Activated CD4-positive, alpha-beta T cell treated with anti-CD3 and anti-CD28 coated beads, Interleukin-2, amount 10 ng/mL, durations not matched to agents 24 days and 14 days (primary cell): ENCODE data around the gene CCDC201. TPM values are rescaled to one million over a fixed set of nuclear protein-coding genes. Genes with fewer than 3 reads are reported as not detected.

Experiments
- DNase-seq: peaks from one replicate; pipeline ENCODE4 v3.0.0; 2022
- H3K27ac Mint-ChIP-seq: one replicate; pipeline ENCODE4 v1.8.0; 2022; ENCODE audit warnings: mild to moderate bottlenecking, mixed read lengths
- H3K27me3 Mint-ChIP-seq: one replicate; pipeline ENCODE4 v1.8.0; 2022; ENCODE audit warnings: mixed read lengths
- H3K36me3 Mint-ChIP-seq: one replicate; pipeline ENCODE4 v1.8.0; 2022; ENCODE audit warnings: low read depth, mild to moderate bottlenecking, mixed read lengths
- H3K4me1 Mint-ChIP-seq: one replicate; pipeline ENCODE4 v1.8.0; 2021; ENCODE audit warnings: mixed read lengths
- H3K4me3 Mint-ChIP-seq: one replicate; pipeline ENCODE4 v1.8.0; 2022; ENCODE audit warnings: mild to moderate bottlenecking, moderate library complexity, mixed read lengths
- H3K9me3 Mint-ChIP-seq: one replicate; pipeline ENCODE4 v1.8.0; 2021; ENCODE audit warnings: mixed read lengths
- intact Hi-C: fragments of 100-400 bp; cut with micrococcal nuclease; formaldehyde crosslinking; loops from one replicate; pipeline ENCODE4 v1.15.1; 2023
- total RNA-seq: library from RNA; stranded (reverse); gene quantifications from 2 replicates; pipeline ENCODE4 v1.2.3, GENCODE V29; 2022

CCDC201 gene
- total RNA-seq, 1 donor from 2014 or later = not detected

DNA sequence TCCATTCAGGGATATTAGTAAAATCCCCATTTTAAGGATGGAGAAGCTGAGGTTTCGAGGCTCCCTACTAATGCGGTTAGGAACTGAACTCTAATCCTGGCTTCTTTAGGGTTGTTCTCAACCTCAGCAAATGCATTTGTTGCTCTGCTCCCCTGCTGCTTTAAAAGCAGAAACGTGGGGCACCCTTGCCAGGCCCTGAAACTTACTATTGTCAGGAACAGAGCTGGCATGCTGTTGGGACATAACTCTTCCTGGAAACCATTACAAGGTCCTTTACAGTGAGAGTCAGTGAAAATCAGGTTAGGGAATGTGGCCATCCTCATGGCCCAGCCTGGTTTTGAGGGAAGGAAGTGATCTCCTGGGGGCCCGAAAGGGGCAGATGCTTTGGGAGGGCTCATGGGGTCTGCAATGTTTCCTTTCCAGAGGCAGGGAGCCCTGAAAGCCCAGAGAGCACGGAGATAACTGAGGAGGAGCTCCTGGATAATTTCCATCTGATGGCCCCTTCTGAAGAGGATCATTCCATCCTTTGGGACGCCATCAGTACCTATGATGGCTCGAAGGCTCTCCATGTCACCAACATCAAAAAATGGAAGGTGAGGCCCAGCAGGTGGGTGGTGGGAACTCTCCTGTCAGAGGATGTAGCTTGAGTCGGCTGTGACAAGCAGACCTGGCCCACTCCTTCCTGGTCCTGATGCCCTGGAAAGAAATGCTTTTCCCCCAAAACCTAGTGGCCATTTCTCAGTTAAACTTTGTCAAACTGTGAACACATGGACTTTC, 17.4 kb upstream of the CCDC201 start:
- Mint-ChIP-seq H3K27ac (no peak overlapping the region), H3K9me3 (no peaks in the 10 kb centered on the region), H3K4me3 (no peak overlapping the region), H3K27me3 (peaks cover 46% of the 10 kb centered on the region), H3K36me3 (no peaks in the 10 kb centered on the region), H3K4me1 (no peaks in the 10 kb centered on the region)
- intact Hi-C loops = loop anchor here (5.0 kb wide), 1 partner anchor 1197 kb away; no protein-coding TSS in a partner anchor
- no peak for DNase-seq

DNA sequence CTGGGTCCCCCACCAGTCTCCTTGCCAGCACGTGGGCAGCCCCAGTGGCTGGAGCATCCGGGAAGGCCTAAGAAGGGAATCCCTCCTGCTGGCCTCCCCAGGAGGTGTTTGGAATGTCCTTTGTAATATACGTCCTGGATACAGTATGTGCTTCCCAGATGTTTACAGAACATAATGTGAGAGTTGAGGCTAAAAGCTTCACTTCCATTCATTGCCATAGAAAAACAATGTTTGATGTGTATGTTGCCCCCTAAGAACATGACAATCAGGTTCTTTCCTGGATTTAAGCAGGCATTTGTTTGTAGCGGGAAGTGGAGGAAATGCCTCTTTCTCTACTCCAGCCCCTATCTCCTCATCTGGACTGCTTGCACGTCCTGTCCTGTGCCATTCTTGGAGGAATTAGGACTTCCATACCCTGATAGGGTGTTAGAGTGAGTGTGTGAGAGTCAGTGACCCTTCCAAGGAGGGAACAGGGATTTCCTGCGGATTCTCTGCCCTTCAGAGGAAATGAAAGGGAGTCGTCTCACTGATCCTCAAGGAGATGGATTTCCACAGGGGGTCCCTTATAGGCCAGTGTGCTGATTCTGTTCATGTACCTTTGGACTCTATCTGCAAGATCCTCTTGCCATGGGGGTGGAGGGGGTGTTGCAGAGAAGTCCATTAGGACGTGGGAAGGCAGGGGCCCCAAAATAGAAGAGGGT, 16.6 kb upstream of the CCDC201 start:
- DNase-seq = no peak
- H3K4me3 Mint-ChIP-seq = no peak overlapping the region
- no peaks in the 10 kb centered on the region for H3K36me3 Mint-ChIP-seq
- no peak overlapping the region for H3K27ac Mint-ChIP-seq
- no peaks in the 10 kb centered on the region for H3K4me1 Mint-ChIP-seq
- intact Hi-C loops = loop anchor here (5.0 kb wide), 1 partner anchor 1198 kb away; no protein-coding TSS in a partner anchor
- H3K27me3 Mint-ChIP-seq = peaks cover 50% of the 10 kb centered on the region
- no peaks in the 10 kb centered on the region for H3K9me3 Mint-ChIP-seq

DNA sequence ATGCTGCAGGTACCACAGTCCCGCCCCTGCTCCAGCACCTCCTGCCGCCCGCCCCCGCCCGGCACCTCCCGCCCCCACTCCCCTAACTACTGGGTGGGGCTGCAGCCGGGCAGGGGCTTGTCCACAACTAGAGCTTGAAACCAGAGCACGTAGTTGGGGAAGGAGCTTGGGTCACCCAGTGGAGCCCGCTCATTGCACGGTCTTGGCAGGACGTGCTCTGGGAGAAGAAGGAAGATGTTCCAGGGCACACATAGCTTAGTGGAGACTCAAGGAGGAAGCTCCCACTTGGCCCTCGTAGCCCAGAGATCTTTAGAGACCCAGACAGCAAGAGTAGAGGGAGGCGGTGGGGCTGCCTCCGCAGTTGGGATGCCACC, 16.1 kb upstream of the CCDC201 start:
- no peak overlapping the region for H3K27ac Mint-ChIP-seq
- no peak for DNase-seq
- no peaks in the 10 kb centered on the region for H3K4me1 Mint-ChIP-seq
- no peaks in the 10 kb centered on the region for H3K9me3 Mint-ChIP-seq
- no peak overlapping the region for H3K4me3 Mint-ChIP-seq
- no peaks in the 10 kb centered on the region for H3K36me3 Mint-ChIP-seq
- peaks cover 50% of the 10 kb centered on the region for H3K27me3 Mint-ChIP-seq
- intact Hi-C loops = no loop called here

DNA sequence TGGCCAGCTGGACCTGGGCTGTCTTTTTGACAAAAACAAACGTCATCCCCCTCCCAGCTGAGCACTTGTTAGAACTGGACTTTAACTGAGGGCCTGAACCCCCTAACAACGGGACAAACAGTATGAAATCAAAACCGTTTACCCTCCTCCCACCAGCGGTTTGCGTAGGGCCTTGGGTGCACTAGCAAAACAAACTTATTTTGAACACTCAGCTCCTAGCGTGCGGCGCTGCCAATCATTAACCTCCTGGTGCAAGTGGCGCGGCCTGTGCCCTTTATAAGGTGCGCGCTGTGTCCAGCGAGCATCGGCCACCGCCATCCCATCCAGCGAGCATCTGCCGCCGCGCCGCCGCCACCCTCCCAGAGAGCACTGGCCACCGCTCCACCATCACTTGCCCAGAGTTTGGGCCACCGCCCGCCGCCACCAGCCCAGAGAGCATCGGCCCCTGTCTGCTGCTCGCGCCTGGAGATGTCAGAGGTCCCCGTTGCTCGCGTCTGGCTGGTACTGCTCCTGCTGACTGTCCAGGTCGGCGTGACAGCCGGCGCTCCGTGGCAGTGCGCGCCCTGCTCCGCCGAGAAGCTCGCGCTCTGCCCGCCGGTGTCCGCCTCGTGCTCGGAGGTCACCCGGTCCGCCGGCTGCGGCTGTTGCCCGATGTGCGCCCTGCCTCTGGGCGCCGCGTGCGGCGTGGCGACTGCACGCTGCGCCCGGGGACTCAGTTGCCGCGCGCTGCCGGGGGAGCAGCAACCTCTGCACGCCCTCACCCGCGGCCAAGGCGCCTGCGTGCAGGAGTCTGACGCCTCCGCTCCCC, 15.5 kb upstream of the CCDC201 start, which contains the start of gene IGFBP1:
Gene IGFBP1 (plus strand): TSS at position 304 of the 808 bp plus-strand sequence. CDS start 165 bp downstream, at position 469.
- DNase-seq = no peak
- Mint-ChIP-seq H3K27ac (no peak within 1 kb of the TSS), H3K9me3 (no peaks in the 10 kb centered on the region), H3K4me1 (no peaks in the 10 kb centered on the region), H3K36me3 (no peaks in the 10 kb centered on the region), H3K4me3 (no peak within 1 kb of the TSS), H3K27me3 (peaks cover 47% of the 10 kb centered on the region)
- intact Hi-C loops = no loop called here

DNA sequence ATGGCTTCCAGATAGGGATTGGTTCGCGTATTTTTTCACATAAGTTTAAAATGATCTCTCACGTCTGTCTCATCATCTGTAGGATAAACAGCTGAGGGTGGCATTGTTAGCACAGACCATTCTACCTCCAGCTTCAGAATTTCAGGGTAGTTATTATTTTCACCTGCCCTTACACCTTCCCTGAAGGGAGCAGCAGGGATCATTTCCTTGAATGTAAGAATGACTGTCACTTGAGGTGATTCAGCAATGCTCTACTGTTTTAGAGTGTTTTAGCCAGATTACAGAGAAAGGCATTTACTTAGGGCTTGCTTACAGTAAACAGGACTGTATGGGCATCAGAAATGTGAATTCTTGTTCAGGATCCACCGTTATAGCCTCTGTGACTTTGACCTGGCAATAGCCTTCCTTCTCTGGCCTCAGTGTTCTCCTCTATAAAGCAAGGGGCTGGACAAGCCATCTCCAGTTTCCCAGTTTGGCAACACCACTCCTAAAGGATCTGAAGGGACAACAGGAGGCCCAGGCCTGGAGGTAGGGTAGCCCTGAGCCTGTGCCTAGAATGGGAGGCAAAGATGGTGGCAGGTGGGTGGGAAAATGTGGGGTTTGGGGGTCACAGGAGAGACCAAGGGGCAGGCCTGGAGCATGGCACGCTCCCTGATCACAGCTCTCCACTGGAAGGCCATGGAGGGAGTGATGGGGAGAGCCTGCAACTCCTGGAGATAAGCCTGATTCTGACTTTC, 14.2 kb upstream of the CCDC201 start:
- intact Hi-C loops = no loop called here
- Mint-ChIP-seq H3K4me3 (no peak overlapping the region), H3K27ac (no peak overlapping the region), H3K4me1 (no peaks in the 10 kb centered on the region), H3K9me3 (no peaks in the 10 kb centered on the region), H3K36me3 (no peaks in the 10 kb centered on the region), H3K27me3 (peaks cover 45% of the 10 kb centered on the region)
- DNase-seq = no peak

DNA sequence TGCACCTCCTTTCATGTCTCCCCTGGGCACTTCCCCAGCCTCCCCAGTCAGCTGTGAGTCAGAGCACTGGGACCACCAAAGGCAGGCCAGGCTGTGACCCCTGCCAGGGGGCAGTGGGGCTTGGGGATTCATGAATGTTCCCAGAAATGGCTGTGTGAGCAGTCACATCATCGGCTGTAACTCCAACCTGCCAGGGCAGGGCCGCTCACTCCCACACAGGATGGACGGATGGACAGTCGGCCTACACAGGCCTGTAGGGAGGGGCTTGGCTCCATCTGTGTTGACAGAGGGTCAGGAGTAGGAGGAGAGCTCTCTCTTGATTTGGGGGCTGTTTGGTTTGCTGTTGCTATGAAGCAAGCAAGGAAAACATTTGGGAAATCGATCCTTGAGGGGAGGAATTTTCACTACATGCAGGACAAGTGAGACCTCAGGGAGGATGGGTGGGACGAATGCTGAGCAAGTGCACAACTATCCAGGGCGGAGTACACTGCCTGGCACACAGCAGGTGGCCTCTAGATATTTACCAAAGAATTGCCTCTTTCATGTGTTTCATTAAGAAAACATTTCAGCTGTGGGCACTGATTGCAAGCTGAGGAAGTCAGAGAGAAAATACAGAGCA, 12.5 kb upstream of the CCDC201 start:
- no peaks in the 10 kb centered on the region for H3K4me1 Mint-ChIP-seq
- intact Hi-C loops = no loop called here
- H3K9me3 Mint-ChIP-seq = no peaks in the 10 kb centered on the region
- H3K36me3 Mint-ChIP-seq = no peaks in the 10 kb centered on the region
- H3K27me3 Mint-ChIP-seq = peaks cover 35% of the 10 kb centered on the region
- no peak overlapping the region for H3K4me3 Mint-ChIP-seq
- H3K27ac Mint-ChIP-seq = no peak overlapping the region
- DNase-seq = no peak

DNA sequence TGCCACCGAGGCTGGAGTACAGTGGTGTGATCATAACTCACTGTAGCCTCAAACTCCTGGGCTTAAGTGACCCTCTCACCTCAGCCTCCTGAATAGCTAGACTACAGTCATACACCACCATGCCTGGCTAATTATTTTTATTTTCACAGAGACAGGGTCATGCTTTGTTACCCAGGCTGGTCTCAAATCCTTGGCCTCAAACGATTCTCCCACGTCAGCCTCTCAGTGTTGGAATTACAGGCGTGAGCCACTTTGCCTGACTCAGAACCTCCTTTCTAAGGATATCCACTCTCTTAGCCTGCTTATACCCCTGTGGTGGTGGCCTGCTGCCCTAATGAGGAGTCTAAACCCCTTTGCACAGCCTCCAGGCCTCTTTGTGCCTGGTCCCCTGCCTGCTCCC, 11.3 kb upstream of the CCDC201 start:
- Mint-ChIP-seq H3K4me1 (no peaks in the 10 kb centered on the region), H3K36me3 (no peaks in the 10 kb centered on the region), H3K4me3 (no peak overlapping the region), H3K27ac (no peak overlapping the region), H3K27me3 (peaks cover 27% of the 10 kb centered on the region), H3K9me3 (no peaks in the 10 kb centered on the region)
- intact Hi-C loops = no loop called here
- DNase-seq = no peak

DNA sequence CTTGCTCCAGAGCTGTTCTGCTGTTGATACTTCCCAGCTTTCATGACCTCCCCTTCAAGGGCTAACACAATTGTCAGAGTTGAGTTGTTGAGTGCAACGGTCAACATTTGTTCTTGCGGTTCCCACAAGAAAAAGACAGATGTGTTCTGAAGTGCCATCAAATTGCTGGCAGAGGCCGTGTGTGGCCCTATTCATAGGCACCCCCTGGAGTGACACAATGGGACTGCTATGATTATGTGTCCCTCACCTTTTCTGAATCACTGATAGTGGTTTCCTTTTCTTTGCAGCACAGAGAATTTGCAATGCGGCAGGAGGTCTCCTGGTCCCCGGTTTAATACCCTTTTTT, 9.6 kb upstream of the CCDC201 start:
- H3K9me3 Mint-ChIP-seq = no peaks in the 10 kb centered on the region
- intact Hi-C loops = no loop called here
- no peak for DNase-seq
- no peak overlapping the region for H3K4me3 Mint-ChIP-seq
- H3K4me1 Mint-ChIP-seq = no peaks in the 10 kb centered on the region
- no peaks in the 10 kb centered on the region for H3K36me3 Mint-ChIP-seq
- no peak overlapping the region for H3K27ac Mint-ChIP-seq
- peaks cover 14% of the 10 kb centered on the region for H3K27me3 Mint-ChIP-seq

DNA sequence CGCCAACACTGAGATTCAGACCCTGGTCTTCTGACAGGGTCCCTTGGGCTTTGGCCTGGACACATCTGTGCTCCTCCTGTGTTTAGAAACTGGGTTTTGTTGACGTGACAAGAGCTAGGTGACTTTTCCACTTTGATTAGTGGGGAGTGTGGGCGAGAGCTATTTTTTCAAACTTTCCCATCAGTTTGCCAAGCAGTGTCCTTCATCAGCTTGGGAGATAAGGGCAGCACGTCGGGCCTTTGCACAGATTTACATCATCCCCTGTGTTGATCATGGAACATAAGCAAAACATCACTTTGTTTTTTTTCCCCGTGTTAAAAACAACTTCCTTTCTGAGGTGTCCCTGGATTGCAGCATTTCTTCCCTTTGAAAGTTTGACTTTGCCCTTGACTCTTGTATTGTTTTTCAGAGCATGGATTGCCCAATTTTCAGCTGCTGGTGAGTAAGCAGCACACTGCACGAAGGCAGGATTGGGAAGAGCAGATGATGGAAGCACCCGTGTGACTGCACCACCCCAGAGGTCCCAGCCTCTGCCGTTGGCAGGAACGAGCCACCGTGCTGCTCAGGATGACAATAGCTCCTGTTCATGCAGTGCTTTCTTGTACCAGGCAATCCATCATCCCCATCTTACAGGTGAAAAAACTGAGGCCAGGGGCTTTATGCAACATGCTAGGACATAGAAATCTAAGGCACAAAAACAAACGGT, 9.0 kb upstream of the CCDC201 start:
- Mint-ChIP-seq H3K4me3 (no peak overlapping the region), H3K36me3 (no peaks in the 10 kb centered on the region), H3K4me1 (no peaks in the 10 kb centered on the region), H3K9me3 (no peaks in the 10 kb centered on the region), H3K27me3 (peaks cover 10% of the 10 kb centered on the region), H3K27ac (no peak overlapping the region)
- no peak for DNase-seq
- intact Hi-C loops = no loop called here

DNA sequence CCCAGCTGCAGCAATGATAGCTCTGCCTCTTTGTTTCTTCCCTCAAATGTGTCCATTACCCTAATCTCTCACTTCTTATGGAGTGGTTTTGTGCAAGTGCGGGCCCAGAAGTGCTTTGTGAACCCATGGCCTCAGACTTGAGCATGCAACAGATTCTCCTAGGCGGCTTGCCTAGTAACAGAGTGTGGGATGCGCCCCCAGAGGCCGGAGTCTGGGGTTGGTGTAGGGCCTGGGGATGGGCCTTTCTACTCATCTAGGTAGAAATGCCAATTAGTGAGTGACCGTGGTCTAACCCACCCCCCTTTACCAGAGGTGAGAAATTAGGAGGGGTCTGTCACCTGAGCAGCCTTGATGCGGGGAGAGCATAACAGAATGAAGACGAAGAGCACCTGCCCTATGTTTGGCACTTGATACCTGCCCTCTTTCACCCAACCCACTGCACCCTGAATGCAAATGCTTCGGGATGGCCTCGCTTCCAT, 8.4 kb upstream of the CCDC201 start:
- Mint-ChIP-seq H3K4me3 (no peak overlapping the region), H3K36me3 (no peaks in the 10 kb centered on the region), H3K9me3 (no peaks in the 10 kb centered on the region), H3K27me3 (peaks cover 4% of the 10 kb centered on the region), H3K27ac (no peak overlapping the region), H3K4me1 (no peaks in the 10 kb centered on the region)
- intact Hi-C loops = no loop called here
- DNase-seq = no peak

DNA sequence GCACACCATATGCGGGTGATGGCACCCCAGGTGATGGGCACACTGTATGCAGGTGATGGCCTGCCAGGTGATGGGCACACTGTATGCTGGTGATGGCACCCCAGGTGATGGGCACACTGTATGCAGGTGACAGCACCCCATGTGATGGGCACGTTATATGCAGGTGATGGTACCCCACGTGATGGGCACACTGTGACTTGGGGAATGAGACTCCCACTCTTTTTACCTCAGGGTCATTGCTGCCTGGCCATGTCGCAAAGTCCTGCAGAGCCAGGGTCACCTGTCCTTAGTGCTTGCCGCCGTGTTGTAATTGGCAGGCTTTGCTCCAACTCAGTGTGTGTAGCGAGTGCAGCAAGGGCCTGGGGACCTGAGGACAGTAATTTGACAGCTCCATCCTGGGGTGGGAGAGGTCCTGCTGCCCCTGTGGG, 7.6 kb upstream of the CCDC201 start:
- H3K9me3 Mint-ChIP-seq = no peaks in the 10 kb centered on the region
- no peak for DNase-seq
- H3K36me3 Mint-ChIP-seq = no peaks in the 10 kb centered on the region
- peaks cover 3% of the 10 kb centered on the region for H3K27me3 Mint-ChIP-seq
- intact Hi-C loops = no loop called here
- no peak overlapping the region for H3K4me3 Mint-ChIP-seq
- no peak overlapping the region for H3K27ac Mint-ChIP-seq
- no peaks in the 10 kb centered on the region for H3K4me1 Mint-ChIP-seq

DNA sequence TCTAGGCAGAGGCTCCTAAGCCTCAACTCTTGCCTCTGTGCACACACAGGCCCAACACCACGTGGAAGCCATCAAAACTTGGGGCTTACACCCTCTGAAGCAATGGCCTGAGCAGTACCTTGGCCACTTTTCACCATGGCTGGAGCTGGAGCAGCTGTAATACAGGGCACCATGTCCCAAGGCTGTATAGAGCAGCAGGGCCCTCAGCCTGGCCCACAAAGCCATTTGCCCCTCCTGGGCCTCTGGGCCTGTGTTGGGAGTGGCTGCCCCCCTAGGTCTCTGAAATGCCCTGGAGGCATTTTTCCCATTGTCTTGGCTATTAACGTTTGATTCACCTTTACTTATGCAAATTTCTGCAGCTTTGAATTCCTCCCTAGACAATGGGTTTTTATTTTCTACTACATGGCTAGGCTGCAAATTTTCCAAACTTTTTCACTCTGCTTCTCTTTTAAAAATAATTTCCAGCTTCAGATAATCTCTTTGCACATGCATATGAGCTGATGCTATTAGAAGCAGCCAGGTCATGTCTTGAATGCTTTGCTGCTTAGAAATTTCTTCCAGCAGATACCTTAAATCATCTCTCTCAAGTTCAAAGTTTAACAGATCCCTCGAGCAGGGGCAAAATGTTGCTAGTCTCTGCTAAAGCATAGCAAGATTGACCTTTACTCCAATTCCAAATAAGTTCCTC, 5.7 kb upstream of the CCDC201 start:
- H3K4me3 Mint-ChIP-seq = no peak overlapping the region
- H3K36me3 Mint-ChIP-seq = no peaks in the 10 kb centered on the region
- H3K27me3 Mint-ChIP-seq = no peaks in the 10 kb centered on the region
- no peaks in the 10 kb centered on the region for H3K4me1 Mint-ChIP-seq
- H3K27ac Mint-ChIP-seq = no peak overlapping the region
- intact Hi-C loops = no loop called here
- no peaks in the 10 kb centered on the region for H3K9me3 Mint-ChIP-seq
- no peak for DNase-seq
